Osteoblast (primary cell): Measurements from ENCODE around the gene PLA1A. TPM values are rescaled to one million over a fixed set of nuclear protein-coding genes. Genes with fewer than 3 reads are reported as not detected.
A peak's percentile ranks its signal among the peaks of the same experiment; 100 is the strongest.

Experiments
- DNase-seq: peaks from one replicate; pipeline ENCODE4 v3.0.0; 2011; ENCODE audit warnings: low spot score, mixed read lengths; ENCODE audit not compliant: insufficient read length; ENCODE audit errors: missing footprints
- H2AFZ ChIP-seq: 2 replicates; pipeline ENCODE4 v1.6.0; 2011; ENCODE audit warnings: mild to moderate bottlenecking, low read length
- H3K27ac ChIP-seq: 2 replicates; pipeline ENCODE4 v1.5.1; 2011; ENCODE audit warnings: mild to moderate bottlenecking, low read depth, low read length, moderate library complexity
- H3K27me3 ChIP-seq: 2 replicates; pipeline ENCODE4 v1.6.0; 2012; ENCODE audit warnings: mild to moderate bottlenecking, control low read depth, inconsistent platforms, low read length, moderate library complexity; ENCODE audit not compliant: insufficient read depth
- H3K36me3 ChIP-seq: 2 replicates; pipeline ENCODE4 v1.5.1; 2011; ENCODE audit warnings: mild to moderate bottlenecking, low read length, control low read depth, moderate library complexity; ENCODE audit not compliant: insufficient read depth
- H3K4me1 ChIP-seq: 2 replicates; pipeline ENCODE4 v1.5.1; 2011; ENCODE audit warnings: mild to moderate bottlenecking, low read length, control low read depth, moderate library complexity; ENCODE audit not compliant: insufficient read depth
- H3K4me2 ChIP-seq: 2 replicates; pipeline ENCODE4 v1.6.0; 2011; ENCODE audit warnings: mild to moderate bottlenecking, low read length; ENCODE audit not compliant: insufficient read depth
- H3K4me3 ChIP-seq: fragments of 200-600 bp; sonication (generic); 3 replicates; pipeline ENCODE4 v1.5.1; 2012; ENCODE audit warnings: mild to moderate bottlenecking, low read length, inconsistent platforms; ENCODE audit not compliant: insufficient read depth
- H3K79me2 ChIP-seq: 2 replicates; pipeline ENCODE4 v1.6.0; 2012; ENCODE audit warnings: mild to moderate bottlenecking, low read length, control low read depth, inconsistent platforms; ENCODE audit not compliant: insufficient read depth
- H3K9me3 ChIP-seq: 2 replicates; pipeline ENCODE4 v1.5.1; 2011; ENCODE audit warnings: low read depth, low read length, control low read depth
- H4K20me1 ChIP-seq: 2 replicates; pipeline ENCODE4 v1.6.0; 2012; ENCODE audit warnings: mild to moderate bottlenecking, low read length, control low read depth; ENCODE audit not compliant: insufficient read depth
- CTCF ChIP-seq: IDR thresholded peaks from 2 replicates; pipeline ENCODE4 v1.5.1; 2011; ENCODE audit warnings: mild to moderate bottlenecking, low read depth, low read length, moderate library complexity; ENCODE audit errors: extremely low read depth
- total RNA-seq: library from RNA; depleted of rRNA; stranded (reverse); fragments of >200 nt; gene quantifications from 2 replicates; pipeline ENCODE4 v1.2.3, GENCODE V29; 2012

The PLA1A gene
- total RNA-seq, 1 donor = 0.36 TPM

GRCh38 chr3:119624002-119624720 is 26.5 kb downstream of the PLA1A start:
- no peak for DNase-seq
- Histone ChIP-seq H3K79me2 (no peaks in the 10 kb centered on the region), H4K20me1 (no peaks in the 10 kb centered on the region), H3K36me3 (no peaks in the 10 kb centered on the region), H3K9me3 (no peaks in the 10 kb centered on the region), H2AFZ (no peak overlapping the region), H3K27ac (no peak overlapping the region), H3K27me3 (no peaks in the 10 kb centered on the region), H3K4me1 (peaks cover 15% of the 10 kb centered on the region), H3K4me2 (no peak overlapping the region), H3K4me3 (no peak overlapping the region)
- no peak for TF ChIP-seq CTCF

- Histone ChIP-seq H3K27ac (no peak overlapping the region), H3K4me1 (peaks cover 26% of the 10 kb centered on the region), H4K20me1 (no peaks in the 10 kb centered on the region), H3K27me3 (no peaks in the 10 kb centered on the region), H3K36me3 (no peaks in the 10 kb centered on the region), H3K79me2 (no peaks in the 10 kb centered on the region), H3K9me3 (no peaks in the 10 kb centered on the region), H3K4me3 (no peak overlapping the region), H2AFZ (peak overlapping the region; percentile 9), H3K4me2 (no peak overlapping the region)
- no peak for TF ChIP-seq CTCF
- peak; percentile 14 for DNase-seq
Observed at GRCh38 chr3:119625451-119626153, 27.9 kb downstream of the PLA1A start.

- no peak overlapping the region for H3K4me2 ChIP-seq
- no peaks in the 10 kb centered on the region for H4K20me1 ChIP-seq
- DNase-seq = no peak
- peaks cover 31% of the 10 kb centered on the region for H3K4me1 ChIP-seq
- no peaks in the 10 kb centered on the region for H3K27me3 ChIP-seq
- H3K9me3 ChIP-seq = no peaks in the 10 kb centered on the region
- H3K79me2 ChIP-seq = no peaks in the 10 kb centered on the region
- H3K36me3 ChIP-seq = no peaks in the 10 kb centered on the region
- no peak for TF ChIP-seq CTCF
- no peak overlapping the region for H3K4me3 ChIP-seq
- no peak overlapping the region for H3K27ac ChIP-seq
- no peak overlapping the region for H2AFZ ChIP-seq
Observed at GRCh38 chr3:119626196-119626595, 28.5 kb downstream of the PLA1A start.

GRCh38 chr3:119627461-119627860 is 29.8 kb downstream of the PLA1A start:
- H3K27ac ChIP-seq = no peak overlapping the region
- H3K4me1 ChIP-seq = peaks cover 36% of the 10 kb centered on the region

More at GRCh38 chr3:119627461-119627860, 29.8 kb downstream of the PLA1A start:
- H4K20me1 ChIP-seq = no peaks in the 10 kb centered on the region
- no peak overlapping the region for H3K4me2 ChIP-seq
- DNase-seq = peak; percentile 51
- no peak for TF ChIP-seq CTCF
- no peak overlapping the region for H3K4me3 ChIP-seq
- no peaks in the 10 kb centered on the region for H3K79me2 ChIP-seq
- H2AFZ ChIP-seq = no peak overlapping the region
- H3K9me3 ChIP-seq = no peaks in the 10 kb centered on the region
- no peaks in the 10 kb centered on the region for H3K27me3 ChIP-seq
- no peaks in the 10 kb centered on the region for H3K36me3 ChIP-seq
